ENCODE results near the gene TBC1D9B.

Gene TBC1D9B

DNA sequence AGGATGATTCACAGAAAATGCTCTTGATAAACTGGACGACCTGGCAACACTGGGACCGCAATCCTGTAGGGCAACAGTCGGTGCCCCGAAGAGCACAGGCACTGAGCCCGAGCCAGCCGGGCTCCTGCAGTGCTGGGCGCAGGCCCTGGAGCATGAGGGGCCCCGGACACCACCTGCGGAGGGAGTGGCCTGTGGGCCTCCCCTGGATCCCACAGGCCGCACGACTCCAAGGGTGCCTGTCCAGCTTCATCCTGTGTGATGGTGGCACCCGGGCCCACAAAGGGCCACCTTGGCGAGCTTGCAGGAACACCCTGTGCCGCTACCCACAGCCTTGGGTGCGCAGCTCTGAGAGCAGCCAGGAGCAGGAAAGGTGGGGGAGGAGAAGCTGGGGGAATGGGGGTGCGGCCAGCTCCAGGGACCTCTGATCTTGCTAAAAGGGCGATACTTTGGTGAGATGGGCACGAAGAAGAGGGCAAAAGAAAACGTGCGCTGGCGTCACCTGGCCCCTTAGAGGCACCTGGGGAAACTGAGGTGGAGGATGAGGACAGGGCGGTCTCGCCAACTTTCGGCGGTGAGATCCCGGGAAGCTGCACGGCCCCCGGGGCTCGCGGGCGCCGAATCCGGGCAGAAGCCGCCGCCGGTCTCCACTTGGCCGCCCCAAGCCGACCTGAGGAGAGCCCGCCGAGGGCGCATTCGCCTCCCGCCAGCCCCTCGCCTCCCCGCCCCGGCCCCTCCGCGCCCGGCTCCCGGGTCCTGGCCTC is 722 bp downstream of the TBC1D9B start:
- no peak for DNase-seq

GRCh38 chr5:179906294-179906794 is 1.4 kb downstream of the TBC1D9B start:
- no peak for DNase-seq

DNA sequence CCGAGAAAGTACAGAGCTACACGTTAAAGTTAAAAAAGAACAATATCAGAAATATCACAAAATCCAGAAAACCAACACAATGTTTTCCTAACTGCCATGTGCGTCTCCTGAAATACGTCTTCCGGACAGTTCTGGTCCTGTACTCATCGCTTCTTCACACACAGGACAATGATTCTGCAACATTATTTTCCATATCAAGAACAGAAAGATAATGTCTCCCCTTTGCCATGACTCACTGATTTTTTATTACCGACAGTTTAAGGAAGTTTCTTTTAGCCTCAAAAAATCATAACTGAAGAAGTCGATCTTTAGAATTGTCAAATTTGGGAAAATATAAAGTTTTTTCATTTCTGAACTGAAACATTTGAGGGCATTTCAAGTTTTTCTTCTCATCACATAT is 2.5 kb downstream of the TBC1D9B start:
- no peak for DNase-seq

- DNase-seq: no peak
These were observed 3.1 kb downstream of the TBC1D9B start for GRCh38 chr5:179904463-179905160.

- DNase-seq: no peak
These were observed 4.9 kb downstream of the TBC1D9B start for GRCh38 chr5:179902763-179903158.

DNA sequence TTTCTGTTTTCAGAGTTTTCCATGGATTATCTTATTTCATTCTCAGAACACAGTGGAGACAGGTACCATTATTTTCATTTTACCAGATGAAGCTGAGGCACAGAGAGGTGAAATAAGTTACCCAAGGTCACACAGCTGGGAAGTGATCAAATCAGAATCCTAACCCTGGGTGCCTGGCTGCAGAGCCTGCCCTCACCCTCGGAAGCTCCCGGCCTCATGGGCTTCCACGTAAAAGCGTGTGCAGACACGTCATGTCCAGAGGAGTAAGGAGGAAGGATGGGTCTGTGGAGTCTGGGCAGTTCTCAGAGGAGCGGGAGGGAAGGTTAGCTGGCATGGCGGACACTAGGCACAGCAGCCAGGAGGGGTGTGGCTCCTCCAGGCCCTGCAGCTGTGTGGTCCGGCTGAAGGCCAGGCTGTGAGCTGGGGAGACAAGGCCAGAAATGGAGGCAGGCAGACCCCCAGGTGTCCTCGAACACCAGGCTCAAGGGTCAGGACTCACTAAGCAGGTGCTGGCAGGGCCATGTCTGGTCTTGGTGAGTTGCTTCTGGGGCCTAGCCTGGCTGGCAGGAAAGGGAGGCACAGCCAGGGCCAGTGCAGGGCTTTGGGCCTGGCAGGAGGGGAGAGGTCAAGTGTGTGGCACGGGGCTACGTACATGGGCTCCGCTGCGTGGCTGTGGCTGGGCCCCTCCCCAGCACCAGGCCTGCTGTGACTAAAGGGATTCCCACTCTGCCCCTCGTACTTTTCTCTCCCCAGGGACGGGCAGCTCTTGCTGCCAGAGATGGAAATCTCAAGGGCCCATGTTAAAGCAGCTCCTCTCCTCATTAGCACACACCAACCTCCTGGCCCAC is 5.6 kb downstream of the TBC1D9B start:
- no peak for DNase-seq

DNA sequence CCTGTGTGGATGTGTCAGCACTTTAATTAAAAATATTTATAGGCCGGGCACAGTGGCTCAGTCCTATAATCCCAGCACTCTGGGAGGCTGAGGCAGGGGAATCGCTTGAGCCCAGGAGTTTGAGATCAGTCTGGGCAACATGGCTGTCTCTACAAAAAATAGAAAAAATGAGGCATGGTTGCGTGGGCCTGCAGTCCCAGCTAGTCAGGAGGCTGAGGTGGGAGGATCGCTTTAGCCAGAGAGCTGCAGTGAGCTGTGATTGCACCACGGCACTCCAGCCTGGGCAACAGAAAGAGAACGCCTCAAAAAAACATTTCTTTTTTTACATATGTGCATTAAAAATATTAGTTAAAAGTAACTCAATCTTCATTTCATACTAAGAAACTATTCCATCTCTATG is 6.2 kb downstream of the TBC1D9B start:
- DNase-seq: no peak

- DNase-seq: no peak
These were observed 7.0 kb downstream of the TBC1D9B start for GRCh38 chr5:179900711-179901110.

GRCh38 chr5:179900206-179900605 is 7.5 kb downstream of the TBC1D9B start:
- DNase-seq: no peak

GRCh38 chr5:179895861-179896260 is 11.8 kb downstream of the TBC1D9B start:
- DNase-seq: no peak

DNA sequence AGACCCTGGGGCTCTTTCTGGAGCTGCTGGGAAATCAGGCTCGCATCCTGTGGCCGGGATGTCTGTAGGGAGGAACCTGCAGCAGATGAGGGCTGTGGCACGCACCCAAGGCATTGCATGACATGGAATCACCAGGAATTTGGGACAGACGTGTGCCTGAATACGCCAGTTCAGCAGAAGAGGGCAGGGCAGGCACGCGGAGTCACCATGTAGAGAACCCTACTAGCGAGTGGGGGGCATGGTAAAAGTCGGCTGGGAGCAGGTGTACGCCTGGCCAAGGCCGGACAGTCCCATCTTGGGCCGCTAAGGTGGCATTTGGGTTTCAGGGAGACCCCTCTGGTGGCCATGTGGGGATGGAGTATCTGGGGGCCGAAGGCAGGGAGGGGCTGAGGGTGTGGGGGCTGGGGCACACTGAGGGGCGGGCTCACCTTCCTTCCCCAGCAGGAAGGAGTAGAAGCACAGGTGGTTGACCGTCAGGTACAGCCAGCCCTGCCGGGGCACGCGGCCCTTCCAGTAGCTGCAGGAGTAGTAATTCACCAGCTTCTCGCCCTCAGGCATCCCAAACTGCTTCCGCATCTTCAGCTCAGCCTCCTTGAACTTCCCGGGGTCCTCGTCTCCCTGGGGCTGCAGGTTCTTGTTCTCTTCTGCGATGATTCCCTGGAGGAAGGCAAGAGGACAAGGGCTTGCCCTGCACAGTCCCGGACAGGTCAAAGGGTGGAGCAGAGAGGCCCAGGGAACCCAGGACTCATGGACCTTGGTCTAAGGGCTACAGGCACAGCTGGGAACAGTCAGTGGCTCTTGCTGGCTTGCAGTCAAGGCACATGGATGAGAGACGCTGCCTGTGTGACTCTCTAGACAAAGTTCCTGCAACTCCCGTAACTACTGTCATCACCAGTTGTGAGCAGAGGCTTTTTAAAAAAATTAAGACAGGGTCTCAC is 13.5 kb downstream of the TBC1D9B start:
- DNase-seq: no peak

GRCh38 chr5:179893076-179893957 is 14.4 kb downstream of the TBC1D9B start:
- no peak for DNase-seq

- no peak for DNase-seq
These were observed 15.4 kb downstream of the TBC1D9B start for GRCh38 chr5:179892255-179892654.

- no peak for DNase-seq
These were observed 16.7 kb downstream of the TBC1D9B start for GRCh38 chr5:179890751-179891682.

- DNase-seq: no peak
These were observed 17.8 kb downstream of the TBC1D9B start for GRCh38 chr5:179889885-179890284.

DNA sequence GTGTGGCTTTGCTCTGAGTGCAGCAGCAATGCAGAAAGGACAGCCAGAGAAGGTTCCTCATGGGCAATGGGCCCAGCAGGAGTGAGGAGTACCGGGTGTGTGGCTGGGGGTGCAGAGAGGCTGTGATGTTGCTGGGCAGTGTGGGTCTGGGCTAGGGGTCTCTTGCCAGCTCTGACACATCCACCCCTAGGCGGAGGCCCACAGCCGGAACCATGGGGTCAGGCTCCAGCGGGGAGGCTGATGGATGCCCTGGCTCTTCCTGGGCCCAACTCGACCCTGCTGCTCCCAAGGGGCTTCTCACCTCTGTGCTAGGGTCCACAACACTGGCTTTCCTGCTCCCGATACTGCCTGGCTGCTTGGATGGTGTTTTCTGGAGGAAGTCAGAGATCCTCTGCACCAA is 19.9 kb downstream of the TBC1D9B start:
- DNase-seq: no peak

DNA sequence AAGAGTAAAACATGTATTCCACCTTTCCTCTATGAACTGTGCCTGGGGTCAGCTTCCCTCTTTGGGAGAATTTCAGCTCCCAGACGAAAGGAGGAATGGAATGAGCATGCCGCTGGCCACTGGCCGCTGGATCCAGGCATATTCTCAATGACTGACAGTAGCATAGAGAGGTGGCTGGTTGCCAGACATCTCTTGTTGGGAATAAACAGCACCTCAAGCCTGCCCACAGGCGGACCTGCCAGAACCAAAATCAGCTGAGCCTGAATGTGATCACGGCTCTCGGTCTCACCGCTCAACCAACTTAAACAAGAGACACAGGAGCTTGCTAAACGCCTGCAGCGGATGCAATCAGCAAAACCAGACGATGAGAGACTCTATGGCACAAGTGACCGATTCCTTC is 20.6 kb downstream of the TBC1D9B start:
- DNase-seq: no peak

DNA sequence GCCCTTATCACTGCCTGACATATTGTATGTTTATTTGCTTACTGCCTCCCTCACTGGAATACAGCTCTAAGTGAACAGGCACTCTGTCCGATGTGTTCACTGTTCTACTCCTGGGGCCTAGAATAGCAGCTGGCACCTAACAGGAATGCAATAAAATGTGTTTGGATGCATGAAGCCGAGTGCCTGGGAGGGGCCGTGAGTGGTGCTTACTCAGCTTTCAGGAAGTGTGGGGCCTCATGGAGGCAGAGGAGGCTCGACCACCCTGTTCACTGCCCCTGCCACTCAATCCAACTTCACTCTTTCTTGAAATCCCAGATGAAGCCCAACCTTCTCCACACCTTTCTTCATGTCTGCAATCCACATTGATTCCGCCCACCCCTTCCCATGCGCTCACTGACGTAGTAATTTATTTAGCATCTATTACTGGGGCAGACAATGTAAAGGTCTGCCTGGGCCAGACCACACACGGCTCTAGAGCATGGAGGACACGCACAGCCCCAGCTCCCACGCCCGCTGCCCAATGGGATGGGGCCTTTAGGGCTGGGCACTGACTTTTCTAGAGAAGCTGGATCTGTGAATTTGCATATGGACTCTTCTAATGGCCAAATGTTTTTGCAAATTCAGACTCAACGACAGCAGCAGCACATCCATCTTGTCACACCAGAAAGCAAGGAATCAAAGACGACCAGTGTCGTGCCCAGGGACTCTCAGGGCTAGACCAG is 21.3 kb downstream of the TBC1D9B start:
- DNase-seq: no peak

GRCh38 chr5:179885491-179886090 is 22.1 kb downstream of the TBC1D9B start:
- DNase-seq: no peak

All from NCI-H446 treated with DMSO at 0.1 percent for 48 hours (cell line).